GM20000 (cell line): Measurements from ENCODE around the gene PIAS4.

ENCODE experiments used
- DNase-seq: peaks from one replicate; pipeline ENCODE4 v3.0.0; 2012; ENCODE audit warnings: low spot score
- CTCF ChIP-seq: IDR thresholded peaks from 2 replicates; pipeline ENCODE4 v1.5.1; 2012; ENCODE audit warnings: mild to moderate bottlenecking, control low read depth; ENCODE audit errors: extremely low read depth, missing control alignments

The PIAS4 gene

DNA sequence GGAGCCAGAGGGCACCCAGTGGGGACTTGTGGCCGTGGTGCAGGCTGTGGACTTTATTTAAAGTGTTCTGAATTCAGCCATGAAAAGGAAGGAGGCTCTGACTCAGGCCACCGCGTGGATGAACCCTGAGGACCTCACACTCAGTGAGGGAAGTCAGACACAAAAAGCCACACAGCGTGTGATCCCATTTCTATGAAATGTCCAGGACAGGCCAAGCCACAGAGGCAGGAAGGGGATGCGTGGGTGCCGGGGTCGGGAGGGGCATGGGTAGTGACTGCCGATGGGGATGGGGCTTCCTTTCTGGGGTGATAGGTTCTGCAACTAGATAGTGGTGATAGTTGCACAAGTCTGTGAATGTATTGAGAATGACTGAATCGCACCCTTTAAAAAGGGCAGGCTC, 67.8 kb downstream of the PIAS4 start:
- no peak for DNase-seq
- no peak for TF ChIP-seq CTCF

DNA sequence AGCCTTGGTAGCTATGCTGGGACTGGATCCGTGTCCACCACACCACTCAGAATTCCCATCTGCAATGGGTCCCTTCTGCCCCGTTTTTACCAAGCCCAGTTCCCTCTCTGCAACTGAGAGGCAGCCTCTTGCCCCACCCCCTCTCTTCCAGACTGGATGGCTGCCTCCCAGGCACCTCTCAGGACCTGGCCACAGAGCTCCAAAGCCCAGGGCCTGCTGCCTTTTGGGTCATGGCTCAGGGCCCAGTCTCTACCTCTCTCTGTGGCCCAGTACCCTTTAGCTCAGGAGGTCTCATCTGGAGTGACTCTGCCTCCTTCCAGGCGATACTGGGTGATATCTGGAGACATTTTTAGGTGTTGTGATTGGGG, 69.5 kb downstream of the PIAS4 start:
- DNase-seq: no peak
- TF ChIP-seq CTCF: no peak

- peak; percentile 82 for DNase-seq
Observed at GRCh38 chr19:4077800-4078684, 70.5 kb downstream of the PIAS4 start.

DNA sequence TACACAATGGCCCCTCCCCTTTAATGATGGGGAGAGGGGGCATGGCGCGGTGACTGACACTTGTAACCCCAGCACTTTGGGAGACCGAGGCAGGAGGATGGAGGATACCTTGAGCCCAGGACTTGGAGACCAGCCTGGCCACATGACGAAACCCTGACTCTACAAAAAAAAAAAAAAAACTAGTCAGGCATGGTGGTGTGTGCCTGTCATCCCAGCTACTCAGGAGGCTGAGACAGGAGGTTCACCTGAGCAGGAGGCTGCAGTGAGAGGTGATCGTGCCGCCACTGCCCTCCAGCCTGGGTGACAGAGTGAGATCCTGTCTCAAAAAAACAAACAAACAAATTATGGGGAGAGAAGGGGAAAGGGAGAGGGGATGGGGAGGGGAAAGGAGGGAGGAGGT, 72.9 kb downstream of the PIAS4 start:
- no peak for TF ChIP-seq CTCF
- DNase-seq: no peak

More at GRCh38 chr19:4077800-4078684, 70.5 kb downstream of the PIAS4 start:
- no peak for TF ChIP-seq CTCF

- no peak for TF ChIP-seq CTCF
- no peak for DNase-seq
Observed at GRCh38 chr19:4081441-4082129, 74.0 kb downstream of the PIAS4 start.

DNA sequence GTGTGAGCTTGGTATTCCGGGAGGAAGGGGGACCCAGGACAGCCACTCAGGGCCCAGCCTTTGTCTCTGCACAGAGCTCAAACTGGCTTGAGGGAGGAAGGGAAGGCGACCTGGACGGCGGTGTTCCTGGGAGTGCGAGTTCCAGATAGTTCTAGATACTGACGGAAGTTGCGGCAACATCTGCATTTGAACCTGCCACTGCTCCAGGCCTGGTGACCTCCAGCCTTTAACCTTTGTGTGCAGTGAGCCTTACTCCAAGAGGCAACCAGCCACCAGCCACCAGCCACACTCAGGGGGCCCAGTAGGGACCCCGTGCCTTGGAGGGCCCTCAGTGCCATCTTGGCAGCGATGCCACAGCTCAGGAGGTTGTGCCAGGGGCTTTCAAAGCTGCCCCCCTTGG, 74.6 kb downstream of the PIAS4 start:
- no peak for DNase-seq
- TF ChIP-seq CTCF: no peak
